ENCODE measurements around the gene ROM1. TPM values are rescaled to one million over a fixed set of nuclear protein-coding genes. Genes with fewer than 3 reads are reported as not detected.

The ROM1 gene
- total RNA-seq, 1 experiment from 2014 or later, result 0.94 TPM

DNA sequence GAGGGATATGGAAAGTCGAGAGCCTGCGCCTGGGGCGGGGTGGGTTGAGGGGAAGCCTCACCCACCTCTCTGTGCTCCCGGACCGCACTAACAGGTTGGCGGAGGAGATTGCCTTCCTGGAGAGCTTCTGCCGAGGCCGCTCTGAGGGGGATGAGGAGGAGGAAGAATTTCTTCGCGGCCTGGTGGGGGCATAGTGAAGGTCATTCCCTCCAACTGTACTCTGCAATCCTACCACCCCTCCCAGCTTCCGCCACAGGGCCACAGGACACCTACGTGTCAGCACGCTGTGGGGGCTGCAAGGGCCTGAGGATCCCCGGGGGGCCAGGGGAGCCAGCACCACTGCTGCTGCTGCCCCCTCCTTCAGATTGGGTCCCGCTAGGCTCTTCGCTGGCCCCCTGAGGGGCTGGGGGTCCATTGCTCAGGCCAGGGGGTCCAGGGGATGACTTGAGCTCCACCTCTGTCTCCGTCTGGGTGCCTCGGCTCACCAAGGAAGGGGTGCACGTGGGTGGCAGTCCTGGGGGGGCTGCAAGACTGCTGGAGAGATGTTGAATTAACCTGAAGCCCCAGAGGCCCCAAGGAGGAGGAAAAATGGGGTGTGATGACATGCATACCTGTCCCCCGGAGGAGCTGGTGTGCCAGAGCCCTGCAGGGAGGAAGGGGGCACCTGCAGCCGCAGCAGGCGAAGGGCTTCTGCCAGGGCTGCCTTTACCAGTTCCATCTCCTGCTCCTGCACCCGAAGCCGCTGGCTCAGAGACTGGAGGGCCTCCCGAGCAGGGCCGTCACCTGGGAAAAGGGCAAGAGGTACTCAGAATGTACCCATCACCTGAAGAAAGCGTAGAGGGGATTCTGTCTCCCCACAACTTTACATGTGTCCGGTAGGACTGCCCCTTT, 2.0 kb upstream of the ROM1 start:
- ATAC-seq (no peak), DNase-seq (ENCODE audit: low spot score) (no peak)
- Mint-ChIP-seq H3K27me3 (ENCODE audit: low read depth) (peaks cover 9% of the 10 kb centered on the region; the same call in 1 of the 2 replicates), H3K9me3 (no peaks in the 10 kb centered on the region), H3K27ac (no peak overlapping the region), H3K36me3 (no peaks in the 10 kb centered on the region), H3K4me1 (peaks cover 41% of the 10 kb centered on the region), H3K4me3 (peak overlapping the region; percentile 95)
- CTCF ChIA-PET, result interaction anchor here (0.6 to 3.7 kb wide), 30 partner anchors 9 to 250 kb away, joined by 3 to 51 read pairs (median 6); partner anchors contain the start of genes AHNAK, B3GAT3, BSCL2 and C11orf98
- POLR2A ChIA-PET, result interaction anchor here (0.9 to 3.7 kb wide), 5 partner anchors 9 to 77 kb away, joined by 3 to 21 read pairs (median 8); partner anchors contain the start of genes B3GAT3, C11orf98, CSKMT and MTA2
- TF ChIP-seq, protein P1, sequence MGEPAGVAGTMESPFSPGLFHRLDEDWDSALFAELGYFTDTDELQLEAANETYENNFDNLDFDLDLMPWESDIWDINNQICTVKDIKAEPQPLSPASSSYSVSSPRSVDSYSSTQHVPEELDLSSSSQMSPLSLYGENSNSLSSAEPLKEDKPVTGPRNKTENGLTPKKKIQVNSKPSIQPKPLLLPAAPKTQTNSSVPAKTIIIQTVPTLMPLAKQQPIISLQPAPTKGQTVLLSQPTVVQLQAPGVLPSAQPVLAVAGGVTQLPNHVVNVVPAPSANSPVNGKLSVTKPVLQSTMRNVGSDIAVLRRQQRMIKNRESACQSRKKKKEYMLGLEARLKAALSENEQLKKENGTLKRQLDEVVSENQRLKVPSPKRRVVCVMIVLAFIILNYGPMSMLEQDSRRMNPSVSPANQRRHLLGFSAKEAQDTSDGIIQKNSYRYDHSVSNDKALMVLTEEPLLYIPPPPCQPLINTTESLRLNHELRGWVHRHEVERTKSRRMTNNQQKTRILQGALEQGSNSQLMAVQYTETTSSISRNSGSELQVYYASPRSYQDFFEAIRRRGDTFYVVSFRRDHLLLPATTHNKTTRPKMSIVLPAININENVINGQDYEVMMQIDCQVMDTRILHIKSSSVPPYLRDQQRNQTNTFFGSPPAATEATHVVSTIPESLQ (CRISPR knock-in tag; IDR thresholded peaks at IDR 0.05), result no peak
- TF ChIP-seq, protein P2, sequence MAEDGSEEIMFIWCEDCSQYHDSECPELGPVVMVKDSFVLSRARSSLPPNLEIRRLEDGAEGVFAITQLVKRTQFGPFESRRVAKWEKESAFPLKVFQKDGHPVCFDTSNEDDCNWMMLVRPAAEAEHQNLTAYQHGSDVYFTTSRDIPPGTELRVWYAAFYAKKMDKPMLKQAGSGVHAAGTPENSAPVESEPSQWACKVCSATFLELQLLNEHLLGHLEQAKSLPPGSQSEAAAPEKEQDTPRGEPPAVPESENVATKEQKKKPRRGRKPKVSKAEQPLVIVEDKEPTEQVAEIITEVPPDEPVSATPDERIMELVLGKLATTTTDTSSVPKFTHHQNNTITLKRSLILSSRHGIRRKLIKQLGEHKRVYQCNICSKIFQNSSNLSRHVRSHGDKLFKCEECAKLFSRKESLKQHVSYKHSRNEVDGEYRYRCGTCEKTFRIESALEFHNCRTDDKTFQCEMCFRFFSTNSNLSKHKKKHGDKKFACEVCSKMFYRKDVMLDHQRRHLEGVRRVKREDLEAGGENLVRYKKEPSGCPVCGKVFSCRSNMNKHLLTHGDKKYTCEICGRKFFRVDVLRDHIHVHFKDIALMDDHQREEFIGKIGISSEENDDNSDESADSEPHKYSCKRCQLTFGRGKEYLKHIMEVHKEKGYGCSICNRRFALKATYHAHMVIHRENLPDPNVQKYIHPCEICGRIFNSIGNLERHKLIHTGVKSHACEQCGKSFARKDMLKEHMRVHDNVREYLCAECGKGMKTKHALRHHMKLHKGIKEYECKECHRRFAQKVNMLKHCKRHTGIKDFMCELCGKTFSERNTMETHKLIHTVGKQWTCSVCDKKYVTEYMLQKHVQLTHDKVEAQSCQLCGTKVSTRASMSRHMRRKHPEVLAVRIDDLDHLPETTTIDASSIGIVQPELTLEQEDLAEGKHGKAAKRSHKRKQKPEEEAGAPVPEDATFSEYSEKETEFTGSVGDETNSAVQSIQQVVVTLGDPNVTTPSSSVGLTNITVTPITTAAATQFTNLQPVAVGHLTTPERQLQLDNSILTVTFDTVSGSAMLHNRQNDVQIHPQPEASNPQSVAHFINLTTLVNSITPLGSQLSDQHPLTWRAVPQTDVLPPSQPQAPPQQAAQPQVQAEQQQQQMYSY (CRISPR knock-in tag; IDR thresholded peaks at IDR 0.05), result no peak
- TF ChIP-seq ZNF263 (CRISPR knock-in tag; IDR thresholded peaks at IDR 0.05; ENCODE audit: low read depth) (no peak), NFATC4 (CRISPR knock-in tag; IDR thresholded peaks at IDR 0.05) (no peak), TCF7 (CRISPR knock-in tag; IDR thresholded peaks at IDR 0.05; ENCODE audit: low read depth) (no peak), ATF1 (CRISPR knock-in tag; IDR thresholded peaks at IDR 0.05) (no peak), NR2C2 (CRISPR knock-in tag; IDR thresholded peaks at IDR 0.05) (no peak), SOX15 (CRISPR knock-in tag; IDR thresholded peaks at IDR 0.05) (no peak), NR1H2 (CRISPR knock-in tag; IDR thresholded peaks at IDR 0.05) (no peak), PRRX2 (CRISPR knock-in tag; IDR thresholded peaks at IDR 0.05) (no peak)
- TF ChIP-seq, protein P3, sequence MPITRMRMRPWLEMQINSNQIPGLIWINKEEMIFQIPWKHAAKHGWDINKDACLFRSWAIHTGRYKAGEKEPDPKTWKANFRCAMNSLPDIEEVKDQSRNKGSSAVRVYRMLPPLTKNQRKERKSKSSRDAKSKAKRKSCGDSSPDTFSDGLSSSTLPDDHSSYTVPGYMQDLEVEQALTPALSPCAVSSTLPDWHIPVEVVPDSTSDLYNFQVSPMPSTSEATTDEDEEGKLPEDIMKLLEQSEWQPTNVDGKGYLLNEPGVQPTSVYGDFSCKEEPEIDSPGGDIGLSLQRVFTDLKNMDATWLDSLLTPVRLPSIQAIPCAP (CRISPR knock-in tag; IDR thresholded peaks at IDR 0.05), result no peak
- TF ChIP-seq, protein P4, sequence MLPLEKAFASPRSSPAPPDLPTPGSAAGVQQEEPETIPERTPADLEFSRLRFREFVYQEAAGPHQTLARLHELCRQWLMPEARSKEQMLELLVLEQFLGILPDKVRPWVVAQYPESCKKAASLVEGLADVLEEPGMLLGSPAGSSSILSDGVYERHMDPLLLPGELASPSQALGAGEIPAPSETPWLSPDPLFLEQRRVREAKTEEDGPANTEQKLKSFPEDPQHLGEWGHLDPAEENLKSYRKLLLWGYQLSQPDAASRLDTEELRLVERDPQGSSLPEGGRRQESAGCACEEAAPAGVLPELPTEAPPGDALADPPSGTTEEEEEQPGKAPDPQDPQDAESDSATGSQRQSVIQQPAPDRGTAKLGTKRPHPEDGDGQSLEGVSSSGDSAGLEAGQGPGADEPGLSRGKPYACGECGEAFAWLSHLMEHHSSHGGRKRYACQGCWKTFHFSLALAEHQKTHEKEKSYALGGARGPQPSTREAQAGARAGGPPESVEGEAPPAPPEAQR (CRISPR knock-in tag; IDR thresholded peaks at IDR 0.05), result no peak
- TF ChIP-seq, protein P5, sequence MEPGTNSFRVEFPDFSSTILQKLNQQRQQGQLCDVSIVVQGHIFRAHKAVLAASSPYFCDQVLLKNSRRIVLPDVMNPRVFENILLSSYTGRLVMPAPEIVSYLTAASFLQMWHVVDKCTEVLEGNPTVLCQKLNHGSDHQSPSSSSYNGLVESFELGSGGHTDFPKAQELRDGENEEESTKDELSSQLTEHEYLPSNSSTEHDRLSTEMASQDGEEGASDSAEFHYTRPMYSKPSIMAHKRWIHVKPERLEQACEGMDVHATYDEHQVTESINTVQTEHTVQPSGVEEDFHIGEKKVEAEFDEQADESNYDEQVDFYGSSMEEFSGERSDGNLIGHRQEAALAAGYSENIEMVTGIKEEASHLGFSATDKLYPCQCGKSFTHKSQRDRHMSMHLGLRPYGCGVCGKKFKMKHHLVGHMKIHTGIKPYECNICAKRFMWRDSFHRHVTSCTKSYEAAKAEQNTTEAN (CRISPR knock-in tag; IDR thresholded peaks at IDR 0.05), result no peak
- TF ChIP-seq, protein P6, sequence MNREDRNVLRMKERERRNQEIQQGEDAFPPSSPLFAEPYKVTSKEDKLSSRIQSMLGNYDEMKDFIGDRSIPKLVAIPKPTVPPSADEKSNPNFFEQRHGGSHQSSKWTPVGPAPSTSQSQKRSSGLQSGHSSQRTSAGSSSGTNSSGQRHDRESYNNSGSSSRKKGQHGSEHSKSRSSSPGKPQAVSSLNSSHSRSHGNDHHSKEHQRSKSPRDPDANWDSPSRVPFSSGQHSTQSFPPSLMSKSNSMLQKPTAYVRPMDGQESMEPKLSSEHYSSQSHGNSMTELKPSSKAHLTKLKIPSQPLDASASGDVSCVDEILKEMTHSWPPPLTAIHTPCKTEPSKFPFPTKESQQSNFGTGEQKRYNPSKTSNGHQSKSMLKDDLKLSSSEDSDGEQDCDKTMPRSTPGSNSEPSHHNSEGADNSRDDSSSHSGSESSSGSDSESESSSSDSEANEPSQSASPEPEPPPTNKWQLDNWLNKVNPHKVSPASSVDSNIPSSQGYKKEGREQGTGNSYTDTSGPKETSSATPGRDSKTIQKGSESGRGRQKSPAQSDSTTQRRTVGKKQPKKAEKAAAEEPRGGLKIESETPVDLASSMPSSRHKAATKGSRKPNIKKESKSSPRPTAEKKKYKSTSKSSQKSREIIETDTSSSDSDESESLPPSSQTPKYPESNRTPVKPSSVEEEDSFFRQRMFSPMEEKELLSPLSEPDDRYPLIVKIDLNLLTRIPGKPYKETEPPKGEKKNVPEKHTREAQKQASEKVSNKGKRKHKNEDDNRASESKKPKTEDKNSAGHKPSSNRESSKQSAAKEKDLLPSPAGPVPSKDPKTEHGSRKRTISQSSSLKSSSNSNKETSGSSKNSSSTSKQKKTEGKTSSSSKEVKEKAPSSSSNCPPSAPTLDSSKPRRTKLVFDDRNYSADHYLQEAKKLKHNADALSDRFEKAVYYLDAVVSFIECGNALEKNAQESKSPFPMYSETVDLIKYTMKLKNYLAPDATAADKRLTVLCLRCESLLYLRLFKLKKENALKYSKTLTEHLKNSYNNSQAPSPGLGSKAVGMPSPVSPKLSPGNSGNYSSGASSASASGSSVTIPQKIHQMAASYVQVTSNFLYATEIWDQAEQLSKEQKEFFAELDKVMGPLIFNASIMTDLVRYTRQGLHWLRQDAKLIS (CRISPR knock-in tag; IDR thresholded peaks at IDR 0.05; ENCODE audit: borderline replicate concordance), result no peak

Measured in WTC11 (cell line).